Measurements from ENCODE around the gene BEX2. TPM values are rescaled to one million over a fixed set of nuclear protein-coding genes. Genes with fewer than 3 reads are reported as not detected.

BEX2 gene
- total and polyA plus RNA-seq, 9 of the 15 experiments (the other 6 are each of a cell fraction or from before 2014, with no cell fraction given): 5.4 to 18.0 (median 8.3) TPM

GRCh38 chrX:103310555-103311398, at the start of gene BEX2 (continued):
- TF ChIP-seq MGA (IDR thresholded peaks at IDR 0.05): no peak
- TF ChIP-seq, protein P1, sequence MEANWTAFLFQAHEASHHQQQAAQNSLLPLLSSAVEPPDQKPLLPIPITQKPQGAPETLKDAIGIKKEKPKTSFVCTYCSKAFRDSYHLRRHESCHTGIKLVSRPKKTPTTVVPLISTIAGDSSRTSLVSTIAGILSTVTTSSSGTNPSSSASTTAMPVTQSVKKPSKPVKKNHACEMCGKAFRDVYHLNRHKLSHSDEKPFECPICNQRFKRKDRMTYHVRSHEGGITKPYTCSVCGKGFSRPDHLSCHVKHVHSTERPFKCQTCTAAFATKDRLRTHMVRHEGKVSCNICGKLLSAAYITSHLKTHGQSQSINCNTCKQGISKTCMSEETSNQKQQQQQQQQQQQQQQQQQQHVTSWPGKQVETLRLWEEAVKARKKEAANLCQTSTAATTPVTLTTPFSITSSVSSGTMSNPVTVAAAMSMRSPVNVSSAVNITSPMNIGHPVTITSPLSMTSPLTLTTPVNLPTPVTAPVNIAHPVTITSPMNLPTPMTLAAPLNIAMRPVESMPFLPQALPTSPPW (CRISPR knock-in tag; IDR thresholded peaks at IDR 0.05): peak; percentile 49
- peak; percentile 56; the same call in 1 of the 2 replicates for TF ChIP-seq CEBPG (CRISPR knock-in tag; IDR thresholded peaks at IDR 0.05)
- TF ChIP-seq CEBPG (tag; conservative IDR thresholded peaks at IDR 0.05 in 1 of 2, IDR thresholded peaks at IDR 0.05 in 1 of 2): no peak
- TF ChIP-seq TSC22D4 (tag; IDR thresholded peaks at IDR 0.05): no peak
- no peak for TF ChIP-seq ZFP30 (CRISPR knock-in tag; IDR thresholded peaks at IDR 0.05; ENCODE audit: borderline replicate concordance)
- TF ChIP-seq ZNF124 (CRISPR knock-in tag; IDR thresholded peaks at IDR 0.05): no peak
- TF ChIP-seq RBM34 (IDR thresholded peaks at IDR 0.05; ENCODE audit: borderline replicate concordance, insufficient read depth, low read length): no peak
- TF ChIP-seq FOXK2 (conservative IDR thresholded peaks at IDR 0.05 in 1 of 2, IDR thresholded peaks at IDR 0.05 in 1 of 2; ENCODE audit: low read depth in 2 of 2): peak; percentile 83 to 84
- TF ChIP-seq PTBP1 (IDR thresholded peaks at IDR 0.05; ENCODE audit: low read depth, low read length): no peak
- peak; percentile 25 for TF ChIP-seq TBP (optimal IDR thresholded peaks at IDR 0.05; ENCODE audit: low read depth, low read length)
- peak; percentile 66; the same call in 1 of the 2 replicates for TF ChIP-seq ATF7 (IDR thresholded peaks at IDR 0.05)
